A549 (cell line): ENCODE results near the gene DIP2C. TPM values are rescaled to one million over a fixed set of nuclear protein-coding genes. Genes with fewer than 3 reads are reported as not detected.

ENCODE experiments used
- ATAC-seq, 2 experiments: fragments of 200-7000 bp in 1 of 2; fragments of >200 bp in 1 of 2; cut with Nextera tagmentation in 1 of 2; cut with Tn5 transposase in 1 of 2; 3 replicates each; pipeline versions ENCODE4 v1.8.0 to v1.9.1; 2018 to 2020; ENCODE audit warnings: mild to moderate bottlenecking in 1 of 2, moderate library complexity in 1 of 2
- CTCF ChIA-PET: fragments of 300-600 bp; sonication (Branson Sonifier 250); formaldehyde crosslinking; extraction: SDS; loops from one replicate; lab custom pipeline; 2021; ENCODE audit warnings: antibody characterized with exemption, inconsistent platforms; lab: Yijun Ruan, JAX
- POLR2A ChIA-PET: fragments of 350-600 bp; formaldehyde crosslinking; extraction: SDS; loops from one replicate; lab custom pipeline; 2021; ENCODE audit warnings: antibody characterized with exemption, inconsistent platforms; lab: Yijun Ruan, JAX
- DNase-seq, 2 experiments: peaks; one replicate each; pipeline versions ENCODE4 v3.0.0 to v3.0.0-alpha.2; 2011 to 2016; ENCODE audit warnings: low read depth in 1 of 2, low spot score in 1 of 2
- FAIRE-seq: peaks from 2 replicates; lab custom pipeline; 2011; peaks lifted over from hg19 to GRCh38; lab: Jason Lieb, UNC
- H3K27ac ChIP-seq, 2 experiments: fragments of >200 bp; sonication (Bioruptor Twin); formaldehyde crosslinking; 3 replicates each; pipeline ENCODE4 v1.5.1; 2016 to 2017
- H3K4me1 ChIP-seq: fragments of >200 bp; sonication (Bioruptor Twin); formaldehyde crosslinking; 3 replicates; pipeline ENCODE4 v1.6.1; 2016
- H3K4me2 ChIP-seq: fragments of >200 bp; sonication (Bioruptor Twin); formaldehyde crosslinking; 3 replicates; pipeline ENCODE4 v1.6.1; 2016
- H3K4me3 ChIP-seq: fragments of >200 bp; sonication (Bioruptor Twin); formaldehyde crosslinking; 3 replicates; pipeline ENCODE4 v1.5.1; 2016
- H3K9me3 ChIP-seq: fragments of >200 bp; sonication (Bioruptor Twin); formaldehyde crosslinking; 3 replicates; pipeline ENCODE4 v1.6.1; 2016
- ATOH8 ChIP-seq: fragments of 250-450 bp; sonication (Bioruptor Pico); IDR thresholded peaks from 2 replicates; pipeline ENCODE4 v1.5.0; 2020; ENCODE audit warnings: low read depth, mild to moderate bottlenecking, moderate library complexity
- BHLHE40 ChIP-seq: IDR thresholded peaks from 2 replicates; pipeline ENCODE4 v1.6.1; 2012; ENCODE audit warnings: low read depth, low read length, inconsistent platforms
- CTCF ChIP-seq: fragments of >200 bp; sonication (Bioruptor Twin); formaldehyde crosslinking; IDR thresholded peaks from 3 replicates; pipeline ENCODE4 v1.5.1; 2016
- EHMT2 ChIP-seq: fragments of 200-600 bp; sonication (generic); IDR thresholded peaks from 2 replicates; pipeline ENCODE4 v1.6.1; 2016; ENCODE audit warnings: antibody characterized with exemption, low read depth, mild to moderate bottlenecking, moderate library complexity
- HDAC2 ChIP-seq: fragments of 200-600 bp; sonication (generic); IDR thresholded peaks from 2 replicates; pipeline ENCODE4 v1.6.1; 2016
- HEYL ChIP-seq: fragments of 250-450 bp; sonication (Bioruptor Pico); IDR thresholded peaks from 2 replicates; pipeline ENCODE4 v1.8.0; 2021; ENCODE audit warnings: mild to moderate bottlenecking, moderate library complexity
- HOXA7 ChIP-seq: fragments of 250-450 bp; sonication (Bioruptor Pico); IDR thresholded peaks from 2 replicates; pipeline ENCODE4 v1.5.0; 2020; ENCODE audit warnings: mild to moderate bottlenecking, moderate library complexity
- JUNB ChIP-seq: fragments of >200 bp; sonication (Bioruptor Twin); formaldehyde crosslinking; IDR thresholded peaks from 2 replicates; pipeline ENCODE4 v1.6.1; 2016
- KDM1A ChIP-seq: fragments of 200-600 bp; sonication (generic); IDR thresholded peaks from 2 replicates; pipeline ENCODE4 v1.6.1; 2016; ENCODE audit warnings: low read depth, mild to moderate bottlenecking
- NFE2L2 ChIP-seq: fragments of 150-350 bp; conservative IDR thresholded peaks from 2 replicates; pipeline ENCODE4 v1.6.1; 2014; ENCODE audit warnings: low read length
- NPAS2 ChIP-seq: fragments of 250-450 bp; sonication (Bioruptor Pico); IDR thresholded peaks from 2 replicates; pipeline ENCODE4 v1.8.0; 2022; ENCODE audit warnings: mild to moderate bottlenecking, moderate library complexity, borderline replicate concordance
- NR3C1 ChIP-seq: fragments of >200 bp; sonication (Bioruptor Twin); formaldehyde crosslinking; IDR thresholded peaks from 3 replicates; pipeline ENCODE4 v1.6.1; 2017
- POLR2A ChIP-seq: IDR thresholded peaks from 2 replicates; pipeline ENCODE4 v1.6.1; 2012; ENCODE audit warnings: mild to moderate bottlenecking, low read length
- RAD21 ChIP-seq, 2 experiments: fragments of >200 bp in 1 of 2; sonication (Bioruptor Twin) in 1 of 2; formaldehyde crosslinking in 1 of 2; IDR thresholded peaks in 1 of 2; conservative IDR thresholded peaks in 1 of 2; 2 replicates in 1 of 2; 3 replicates in 1 of 2; pipeline ENCODE4 v1.6.1; 2012 to 2018; ENCODE audit warnings: inconsistent platforms in 1 of 2
- RARB ChIP-seq: fragments of 250-450 bp; sonication (Bioruptor Pico); IDR thresholded peaks from 2 replicates; pipeline ENCODE4 v1.8.0; 2021; ENCODE audit warnings: mild to moderate bottlenecking, moderate library complexity
- RFX5 ChIP-seq: fragments of 450-650 bp; IDR thresholded peaks from 2 replicates; pipeline ENCODE4 v1.7.1; 2014; ENCODE audit warnings: antibody characterized with exemption, mild to moderate bottlenecking, moderate library complexity
- RNF2 ChIP-seq: fragments of 200-600 bp; sonication (generic); IDR thresholded peaks from 2 replicates; pipeline ENCODE4 v1.6.1; 2016; ENCODE audit warnings: low read depth, mild to moderate bottlenecking, antibody characterized with exemption, moderate library complexity, borderline replicate concordance
- ZFP36 ChIP-seq: fragments of 450-650 bp; IDR thresholded peaks from 2 replicates; pipeline ENCODE4 v1.6.1; 2014; ENCODE audit warnings: borderline replicate concordance; ENCODE audit not compliant: partially characterized antibody
- WGBS: methylation state at CpG from one replicate; pipeline ENCODE4 v1.1.6; 2017; ENCODE audit errors: missing lambda C conversion rate; 5-methylcytosine and 5-hydroxymethylcytosine counted together
- polyA plus RNA-seq, 4 experiments: library from polyadenylated mRNA; depleted of rRNA in 3 of 4; stranded (reverse); fragments of >200 nt; fragmentation: RNase III in 1 of 4; extraction: RNeasy Plus Mini Kit Qiagen cat#74134 plus additional on column Dnase treatment in 1 of 4; gene quantifications; 2 replicates in 3 of 4; 3 replicates in 1 of 4; pipeline ENCODE4 v1.2.3, GENCODE V29; 2011 to 2017
- TF ChIP-seq, protein P1 (sequence below): fragments of >200 bp; sonication (Bioruptor Twin); formaldehyde crosslinking; IDR thresholded peaks from 2 replicates; pipeline ENCODE4 v1.6.1; 2016
- TF ChIP-seq, protein P2 (sequence below): fragments of 450-650 bp; IDR thresholded peaks from 2 replicates; pipeline ENCODE4 v1.6.1; 2014; ENCODE audit warnings: antibody characterized with exemption
- TF ChIP-seq, protein P3 (sequence below): fragments of 150-350 bp; IDR thresholded peaks from 2 replicates; pipeline ENCODE4 v1.6.1; 2014; ENCODE audit warnings: low read depth, mild to moderate bottlenecking, low read length

DIP2C gene
- polyA plus RNA-seq, 2 of the 4 experiments (the other 2 are of a cell fraction): 3.7 to 5.0 TPM

DNA sequence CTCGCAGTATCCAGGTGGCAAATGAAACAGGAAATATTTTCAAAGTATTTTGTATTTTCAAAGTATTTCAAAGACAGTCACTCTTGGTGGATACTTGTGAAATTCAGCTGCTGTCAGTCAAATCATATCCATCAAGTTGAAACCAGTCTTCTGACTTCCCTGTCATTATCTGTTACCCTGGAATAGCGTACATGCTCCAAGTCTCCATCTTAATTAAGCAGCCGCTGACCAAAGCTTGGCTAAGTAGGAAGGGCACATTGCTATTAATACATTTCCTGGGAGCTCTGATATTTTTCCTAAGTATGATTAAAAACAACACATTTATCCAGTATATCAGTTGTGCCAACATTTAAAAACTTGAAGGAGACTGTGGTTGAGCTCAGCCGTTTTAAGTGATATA lies 442.0 kb downstream of the DIP2C start (continued):
- TF ChIP-seq NR3C1: no peak

DNA sequence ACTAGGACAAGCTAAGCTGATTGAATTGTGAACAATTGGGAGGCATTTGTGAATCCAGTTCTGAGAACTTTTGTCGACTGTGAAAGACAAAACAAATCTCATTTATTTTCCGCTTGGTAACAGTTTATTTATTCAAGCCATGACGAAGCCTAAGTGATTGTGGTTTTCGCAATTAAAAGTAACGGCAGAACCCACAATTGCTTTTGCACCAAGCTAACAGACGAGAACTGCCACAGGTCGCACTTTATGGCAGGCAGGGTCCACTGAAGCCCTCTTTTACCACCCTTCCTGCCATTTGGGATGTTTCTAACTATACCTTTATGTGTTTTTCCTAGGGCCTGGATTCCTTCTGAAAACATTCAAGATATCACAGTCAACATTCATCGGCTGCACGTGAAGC lies 443.0 kb downstream of the DIP2C start:
- POLR2A ChIA-PET: no interaction called here
- Histone ChIP-seq H3K4me1 (no peaks in the 10 kb centered on the region), H3K27ac (no peak overlapping the region), H3K4me2 (no peak overlapping the region), H3K9me3 (no peaks in the 10 kb centered on the region), H3K4me3 (no peak overlapping the region)
- no peak for TF ChIP-seq HOXA7 (CRISPR knock-in tag)
- no peak for TF ChIP-seq ZFP36
- 94% methylated on average over 9 of the region's 9 CpGs for WGBS
- no peak for FAIRE-seq
- no peak for DNase-seq
- CTCF ChIA-PET: no interaction called here
- no peak for ATAC-seq

DNA sequence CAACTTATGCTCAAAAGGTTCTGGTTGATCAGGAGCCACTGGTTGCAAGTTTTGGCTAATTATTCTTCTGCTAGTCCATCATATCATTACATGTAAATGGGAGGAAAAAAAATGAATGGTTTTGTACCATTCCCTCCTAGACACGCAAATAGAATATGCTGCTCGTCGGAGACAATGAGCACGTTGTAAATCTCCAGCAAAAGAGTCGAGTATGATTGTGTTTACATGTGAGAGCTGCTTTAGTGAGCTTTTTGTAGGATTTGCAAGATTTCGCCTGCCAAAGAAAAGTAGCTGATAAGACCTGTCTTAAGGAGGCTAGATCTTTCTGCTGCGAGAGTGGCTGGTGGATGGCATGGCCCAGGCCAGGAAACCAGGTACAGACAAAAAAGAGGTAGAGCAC lies 445.2 kb downstream of the DIP2C start:
- H3K4me1 ChIP-seq: no peaks in the 10 kb centered on the region
- ATAC-seq: no peak
- no peak for DNase-seq
- no peak overlapping the region for H3K27ac ChIP-seq
- H3K4me3 ChIP-seq: no peak overlapping the region
- POLR2A ChIA-PET: no interaction called here
- TF ChIP-seq NPAS2 (CRISPR knock-in tag): no peak
- H3K4me2 ChIP-seq: no peak overlapping the region
- no peak for FAIRE-seq
- 92% methylated on average over 7 of the region's 7 CpGs for WGBS
- CTCF ChIA-PET: no interaction called here
- H3K9me3 ChIP-seq: no peaks in the 10 kb centered on the region

DNA sequence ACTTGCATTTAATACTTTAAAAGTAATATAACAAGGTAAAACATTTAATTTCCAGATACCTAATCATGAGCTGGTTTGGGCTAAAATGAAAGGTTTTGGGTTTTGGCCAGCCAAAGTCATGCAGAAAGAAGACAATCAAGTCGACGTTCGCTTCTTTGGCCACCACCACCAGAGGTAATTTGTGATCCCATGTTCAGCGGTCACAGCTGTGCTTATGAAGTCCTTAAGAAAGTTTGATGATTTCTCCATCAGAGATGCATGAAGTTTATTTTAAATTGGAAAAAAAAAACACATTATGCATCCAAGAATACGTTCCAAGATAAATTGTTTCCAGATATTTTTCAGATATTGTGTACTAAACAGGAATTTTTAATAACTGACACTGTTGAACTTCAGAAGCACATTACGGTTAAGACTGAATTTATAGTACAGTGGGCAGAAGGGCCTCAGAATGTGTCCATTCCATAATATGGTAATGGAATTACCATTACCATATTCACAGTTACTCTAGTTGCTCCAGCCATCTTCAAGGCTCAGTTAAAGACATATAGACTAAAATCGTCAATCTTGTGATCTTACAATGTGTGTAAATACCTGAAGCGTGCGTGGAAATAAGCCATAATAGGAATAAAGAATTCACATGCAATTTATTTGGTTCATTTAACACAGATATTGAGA lies 447.4 kb downstream of the DIP2C start:
- FAIRE-seq (no peak), DNase-seq (no peak), ATAC-seq (no peak)
- Histone ChIP-seq H3K4me3 (no peak overlapping the region), H3K4me1 (no peaks in the 10 kb centered on the region), H3K27ac (no peak overlapping the region), H3K9me3 (no peaks in the 10 kb centered on the region), H3K4me2 (no peak overlapping the region)
- no peak for TF ChIP-seq RARB (CRISPR knock-in tag)
- TF ChIP-seq BHLHE40: no peak
- no peak for TF ChIP-seq HDAC2
- no peak for TF ChIP-seq KDM1A
- TF ChIP-seq CTCF: no peak
- TF ChIP-seq RNF2: no peak
- no peak for TF ChIP-seq HEYL
- TF ChIP-seq RAD21 (conservative IDR thresholded peaks at IDR 0.05 in 1 of 2, IDR thresholded peaks at IDR 0.05 in 1 of 2): no peak
- TF ChIP-seq, protein P1, sequence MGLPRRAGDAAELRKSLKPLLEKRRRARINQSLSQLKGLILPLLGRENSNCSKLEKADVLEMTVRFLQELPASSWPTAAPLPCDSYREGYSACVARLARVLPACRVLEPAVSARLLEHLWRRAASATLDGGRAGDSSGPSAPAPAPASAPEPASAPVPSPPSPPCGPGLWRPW: no peak
- TF ChIP-seq RFX5: no peak
- TF ChIP-seq, protein P2, sequence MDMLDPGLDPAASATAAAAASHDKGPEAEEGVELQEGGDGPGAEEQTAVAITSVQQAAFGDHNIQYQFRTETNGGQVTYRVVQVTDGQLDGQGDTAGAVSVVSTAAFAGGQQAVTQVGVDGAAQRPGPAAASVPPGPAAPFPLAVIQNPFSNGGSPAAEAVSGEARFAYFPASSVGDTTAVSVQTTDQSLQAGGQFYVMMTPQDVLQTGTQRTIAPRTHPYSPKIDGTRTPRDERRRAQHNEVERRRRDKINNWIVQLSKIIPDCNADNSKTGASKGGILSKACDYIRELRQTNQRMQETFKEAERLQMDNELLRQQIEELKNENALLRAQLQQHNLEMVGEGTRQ: no peak
- no peak for TF ChIP-seq EHMT2
- TF ChIP-seq, protein P3, sequence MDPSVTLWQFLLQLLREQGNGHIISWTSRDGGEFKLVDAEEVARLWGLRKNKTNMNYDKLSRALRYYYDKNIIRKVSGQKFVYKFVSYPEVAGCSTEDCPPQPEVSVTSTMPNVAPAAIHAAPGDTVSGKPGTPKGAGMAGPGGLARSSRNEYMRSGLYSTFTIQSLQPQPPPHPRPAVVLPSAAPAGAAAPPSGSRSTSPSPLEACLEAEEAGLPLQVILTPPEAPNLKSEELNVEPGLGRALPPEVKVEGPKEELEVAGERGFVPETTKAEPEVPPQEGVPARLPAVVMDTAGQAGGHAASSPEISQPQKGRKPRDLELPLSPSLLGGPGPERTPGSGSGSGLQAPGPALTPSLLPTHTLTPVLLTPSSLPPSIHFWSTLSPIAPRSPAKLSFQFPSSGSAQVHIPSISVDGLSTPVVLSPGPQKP: no peak
- no peak for TF ChIP-seq JUNB
- no peak for TF ChIP-seq HOXA7 (CRISPR knock-in tag)
- TF ChIP-seq POLR2A: no peak
- no peak for TF ChIP-seq ATOH8 (CRISPR knock-in tag)
- no peak for TF ChIP-seq NFE2L2
- ChIA-PET CTCF (no interaction called here), POLR2A (no interaction called here)
- WGBS: 85% methylated on average over 9 of the region's 9 CpGs
